SJCRH30 (cell line): ENCODE measurements around the gene FAM168A. TPM values are rescaled to one million over a fixed set of nuclear protein-coding genes. Genes with fewer than 3 reads are reported as not detected.

Experiments used
- total RNA-seq: library from RNA; depleted of rRNA; stranded (reverse); fragments of >200 nt; shearing (Covaris generic); gene quantifications from 2 replicates; pipeline ENCODE4 v1.2.3, GENCODE V29; 2014; rRNA removed

The FAM168A gene
- total RNA-seq, 1 experiment from 2014 or later = 32.8 TPM

Other genes with a start within 250 kb of the FAM168A start
- 8.7 and 10.1 TPM in 2 replicates for gene RELT, start 221.7 kb downstream of the FAM168A start, total RNA-seq
- gene PLEKHB1, start 48.5 kb upstream of the FAM168A start, total RNA-seq = 5.3 and 5.4 TPM in 2 replicates
- gene RAB6A, start 163.0 kb upstream of the FAM168A start, total RNA-seq = 71.5 and 74.7 TPM in 2 replicates
- 45.9 and 54.0 TPM in 2 replicates for gene MRPL48, start 189.8 kb upstream of the FAM168A start, total RNA-seq